Endothelial cell of hepatic sinusoid (primary cell): ENCODE results near the gene ZBED1.
"Not testable (repeated sequence)": the region's sequence is repeated elsewhere in the genome, so short reads cannot be mapped to it uniquely, and the experiment has no call there.

Source experiments
- in situ Hi-C: cut with HindIII; loops from 2 replicates; pipeline ENCODE4 v1.10.0; 2017; ENCODE audit warnings: low sequenced_read_pairs

The ZBED1 gene

GRCh38 chrX:2498781-2499302 lies 1.9 kb downstream of the ZBED1 start:
- in situ Hi-C loops: loop anchor here (5.0 kb wide), 2 partner anchors 37 to 77 kb away; no protein-coding TSS in a partner anchor

DNA sequence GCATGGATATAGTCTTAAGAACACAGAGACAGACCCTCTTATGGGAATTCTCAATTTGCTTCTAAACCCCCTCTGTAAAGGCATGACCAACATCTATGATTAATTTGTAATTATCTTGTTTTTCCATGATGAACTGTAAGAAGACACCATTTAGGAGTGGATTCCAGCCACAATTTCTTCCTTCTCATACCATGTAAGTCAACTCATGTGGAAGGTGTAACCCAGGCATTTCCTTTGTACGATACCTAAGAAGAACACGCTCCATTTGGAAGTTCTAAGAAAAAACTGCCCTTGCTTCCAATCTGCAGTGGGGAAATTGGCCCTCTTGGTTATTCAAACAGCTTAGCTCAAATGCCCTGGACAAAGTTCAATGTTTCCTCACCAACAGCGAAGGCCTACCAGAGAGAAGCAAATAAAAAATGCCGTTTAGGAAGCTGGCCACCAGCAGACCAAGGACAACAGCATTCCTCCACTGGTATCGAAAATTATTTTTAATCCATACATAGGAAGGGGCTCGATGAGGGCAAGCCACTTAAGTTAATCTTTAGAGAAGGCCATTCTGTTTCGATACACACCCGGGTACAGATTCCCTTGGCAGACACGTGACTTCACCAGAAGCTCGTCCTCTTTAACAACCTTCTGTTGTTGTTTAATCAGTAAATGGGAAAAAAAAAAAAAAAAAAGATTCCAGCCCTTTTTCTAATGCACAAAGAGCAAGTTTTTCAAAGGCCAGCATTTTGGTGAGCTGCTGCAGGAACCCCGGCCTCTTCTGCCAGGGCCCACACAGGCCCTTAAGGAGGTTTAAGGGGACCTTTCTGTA lies 2.6 kb downstream of the ZBED1 start:
- in situ Hi-C loops: loop anchor here (5.0 kb wide), 2 partner anchors 36 to 76 kb away; no protein-coding TSS in a partner anchor

DNA sequence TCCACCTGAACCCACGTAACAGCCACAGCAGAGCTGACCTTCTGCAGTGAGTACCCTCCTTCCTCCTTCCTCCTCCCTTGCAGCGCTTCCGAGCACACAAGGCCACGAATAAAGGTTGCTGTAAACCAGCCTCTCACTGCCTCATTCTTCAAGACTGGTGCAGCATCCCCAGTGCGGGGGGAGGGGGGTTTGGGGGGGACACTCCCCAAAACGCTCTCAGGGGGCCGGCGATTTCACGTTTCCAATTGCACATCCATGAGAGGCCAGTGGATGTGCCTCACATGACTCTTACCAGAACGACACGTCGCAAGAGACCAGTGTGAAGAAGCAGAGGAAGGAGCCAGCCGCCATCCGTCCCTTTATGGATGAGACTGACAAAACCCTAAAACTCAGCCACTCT lies 5.2 kb downstream of the ZBED1 start:
- in situ Hi-C loops: loop anchor here (5.0 kb wide), 2 partner anchors 33 to 73 kb away; no protein-coding TSS in a partner anchor

DNA sequence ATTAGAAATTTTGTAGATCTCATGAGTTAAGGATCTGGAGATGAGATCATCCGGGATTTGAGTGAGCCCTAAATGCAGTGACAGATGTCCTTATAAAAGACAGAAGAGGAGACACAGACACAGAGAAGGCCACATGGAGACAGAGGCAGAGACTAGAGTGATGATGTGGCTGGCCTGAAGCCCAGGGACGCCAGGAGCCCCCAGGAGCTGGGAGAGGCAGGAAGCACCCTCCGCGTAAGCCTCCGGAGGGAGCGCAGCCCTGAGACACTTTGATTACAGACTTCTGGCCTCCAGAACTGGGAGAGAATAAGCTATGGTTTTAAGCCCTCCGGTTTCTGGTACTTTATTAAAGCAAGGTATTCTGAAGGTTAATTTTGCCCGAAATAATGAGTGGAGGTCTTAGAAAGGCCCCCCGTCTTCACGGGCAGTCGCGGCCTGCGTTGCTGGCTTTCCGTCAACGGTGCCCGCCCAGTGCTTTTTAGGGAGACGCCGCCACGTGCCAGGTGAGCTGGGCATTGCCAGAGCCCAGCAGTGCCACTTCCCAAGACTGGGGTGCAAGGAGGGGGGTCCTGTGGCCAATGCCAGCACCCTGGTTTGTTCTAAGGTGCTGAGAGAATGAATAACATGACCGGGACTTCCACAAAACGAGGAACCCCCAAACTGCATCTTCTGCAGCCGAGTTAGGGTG lies 8.1 kb downstream of the ZBED1 start:
- in situ Hi-C loops: no loop called here

DNA sequence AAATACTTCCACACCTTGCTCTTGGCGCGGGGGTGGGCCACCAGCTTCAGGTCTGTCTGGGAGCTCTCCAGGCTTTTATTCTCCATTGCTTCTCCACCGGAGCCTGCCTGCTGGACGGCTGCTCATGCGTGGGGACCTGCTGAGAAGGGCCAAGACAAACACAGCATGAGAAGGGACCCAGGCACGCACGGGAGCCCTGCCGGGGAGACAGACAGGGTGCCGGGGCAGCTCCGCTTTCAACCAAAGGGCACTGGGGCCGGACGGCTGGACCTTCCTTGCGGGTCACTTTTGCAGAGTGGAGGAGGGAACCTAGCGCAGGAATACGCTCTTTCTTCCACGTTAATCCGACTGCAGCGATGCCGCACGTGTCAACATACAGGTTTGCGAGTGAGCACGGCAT lies 10.1 kb downstream of the ZBED1 start:
- in situ Hi-C loops: no loop called here

- in situ Hi-C loops: no loop called here
These were observed 11.0 kb downstream of the ZBED1 start for GRCh38 chrX:2489446-2490445.

DNA sequence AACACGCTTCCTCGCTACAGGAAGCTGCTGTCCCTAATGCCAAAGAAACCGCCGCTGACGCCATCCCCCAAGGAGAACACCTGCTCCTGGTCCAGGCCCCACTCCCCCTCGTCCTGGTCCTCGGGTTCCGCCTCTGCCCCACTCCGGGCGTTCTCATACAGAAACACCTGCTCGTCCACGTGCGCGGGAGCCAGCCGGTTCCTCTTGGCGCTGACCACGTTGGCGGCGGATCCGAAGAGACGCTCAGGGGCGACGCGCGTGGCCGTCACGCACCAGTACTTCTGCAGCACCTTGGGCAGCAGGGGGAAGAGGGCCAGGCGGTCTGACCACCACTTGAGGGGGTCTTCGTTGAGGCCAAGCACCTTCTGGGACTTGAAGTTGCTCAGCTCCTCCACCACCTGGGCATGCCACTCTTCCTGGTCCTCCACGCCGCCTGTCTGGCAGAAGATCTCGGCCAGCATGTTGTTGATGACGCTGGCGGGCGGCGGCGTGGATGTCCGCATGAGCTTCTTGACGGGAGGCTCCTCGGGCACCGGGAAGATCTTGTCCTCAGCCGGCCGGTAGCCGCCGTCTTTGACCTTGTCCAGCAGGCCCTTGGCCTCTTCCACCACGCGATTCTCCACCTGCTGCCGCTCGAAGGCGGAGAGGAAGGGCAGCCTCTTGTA lies 12.0 kb downstream of the ZBED1 start:
- in situ Hi-C loops: no loop called here

DNA sequence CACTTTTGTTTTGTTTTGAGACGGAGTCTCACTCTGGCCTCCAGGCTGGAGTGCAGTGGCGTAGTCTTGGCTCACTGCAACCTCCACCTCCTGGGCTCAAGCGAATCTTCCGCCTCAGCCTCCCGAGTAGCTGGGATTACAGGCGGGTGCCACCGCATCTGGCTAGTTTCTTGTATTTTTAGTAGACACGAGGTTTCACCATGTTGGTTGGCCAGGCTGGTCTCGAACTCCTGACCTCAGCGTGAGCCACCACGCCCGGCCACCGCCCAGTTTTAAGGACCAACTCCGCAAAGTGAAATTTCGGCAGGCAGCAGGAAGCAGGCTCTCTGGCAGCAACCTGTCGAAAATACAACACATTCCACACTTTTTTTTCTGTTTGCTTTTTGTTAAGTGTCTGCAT lies 13.4 kb downstream of the ZBED1 start:
- in situ Hi-C loops: no loop called here

DNA sequence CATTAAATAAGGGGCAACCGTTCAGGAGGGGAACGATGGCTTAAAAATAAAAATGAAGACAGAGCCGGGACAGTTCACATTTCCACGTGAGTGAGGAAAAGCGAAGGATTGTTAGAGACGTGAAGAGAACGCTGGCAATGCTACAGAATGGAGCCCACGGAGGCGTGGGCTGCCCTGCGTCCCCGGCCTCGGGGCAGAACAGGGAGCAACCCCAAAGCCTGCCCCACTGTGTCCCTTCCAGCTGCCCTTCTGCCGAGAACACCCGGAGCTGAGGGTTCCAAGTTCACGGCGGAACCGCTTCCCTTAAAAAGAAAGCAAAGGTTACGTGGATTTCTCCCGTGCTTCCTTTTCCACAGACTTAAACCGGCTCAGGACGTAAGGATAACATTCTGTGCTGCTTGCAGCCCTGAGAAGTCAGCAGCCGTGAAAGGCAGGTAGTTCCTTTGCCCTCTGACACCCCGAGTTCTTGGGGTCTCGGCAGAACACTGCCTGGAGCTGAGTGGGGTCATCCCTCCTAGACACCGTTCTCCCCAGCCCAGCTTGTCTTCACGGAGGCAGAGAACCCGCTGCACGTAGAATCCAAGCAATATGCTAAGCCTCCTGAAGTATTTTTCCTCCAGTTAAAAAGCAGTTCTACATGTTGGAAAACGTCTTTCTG lies 14.2 kb downstream of the ZBED1 start:
- in situ Hi-C loops: no loop called here

DNA sequence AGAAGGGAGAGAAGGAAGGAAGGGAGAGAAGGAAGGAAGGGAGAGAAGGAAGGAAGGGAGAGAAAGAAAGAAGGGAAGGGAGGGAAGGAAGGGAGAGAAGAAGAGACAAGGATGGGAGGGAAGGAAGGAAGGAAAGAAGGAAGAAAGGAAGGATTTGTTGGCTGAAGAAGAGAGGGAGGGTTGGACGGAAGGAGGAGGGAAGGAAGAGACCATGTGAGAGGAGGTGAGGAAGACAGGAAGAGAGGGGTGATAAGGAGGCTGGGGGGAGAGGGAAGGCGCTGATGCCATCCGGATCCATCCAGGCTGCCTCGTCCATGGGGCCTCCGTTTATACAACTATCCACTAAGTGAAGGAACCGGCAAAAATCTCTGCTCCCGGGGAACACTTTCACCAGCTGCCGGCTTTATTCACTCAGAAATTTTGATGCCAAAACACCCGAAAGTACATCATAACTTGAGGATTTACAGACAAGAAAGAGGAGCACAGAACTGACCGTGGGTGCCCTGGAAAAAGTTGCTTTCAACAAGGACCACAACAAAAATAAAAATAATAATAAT lies 14.9 kb downstream of the ZBED1 start:
- in situ Hi-C loops: no loop called here

- in situ Hi-C loops: no loop called here
These were observed 15.8 kb downstream of the ZBED1 start for GRCh38 chrX:2484721-2485648.

DNA sequence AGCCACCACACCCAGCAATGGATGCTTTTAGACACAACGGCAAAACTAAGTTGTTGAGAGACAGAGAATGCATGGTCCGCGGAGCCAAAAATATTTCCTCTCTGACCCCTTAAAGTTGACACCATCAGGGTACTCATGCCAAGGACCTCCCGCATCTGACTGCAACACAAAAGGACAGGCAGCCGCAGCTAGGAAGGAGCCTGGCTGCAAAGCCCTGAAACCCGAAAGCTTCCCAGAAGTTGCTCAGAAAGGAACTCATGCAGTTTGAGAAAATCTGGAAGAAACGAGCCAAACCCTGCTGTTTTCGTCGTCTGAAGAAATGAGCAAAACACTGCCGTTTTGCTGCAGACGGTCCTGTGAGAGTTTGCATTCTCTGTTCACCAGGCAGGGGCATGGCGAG lies 16.5 kb downstream of the ZBED1 start:
- in situ Hi-C loops: no loop called here

DNA sequence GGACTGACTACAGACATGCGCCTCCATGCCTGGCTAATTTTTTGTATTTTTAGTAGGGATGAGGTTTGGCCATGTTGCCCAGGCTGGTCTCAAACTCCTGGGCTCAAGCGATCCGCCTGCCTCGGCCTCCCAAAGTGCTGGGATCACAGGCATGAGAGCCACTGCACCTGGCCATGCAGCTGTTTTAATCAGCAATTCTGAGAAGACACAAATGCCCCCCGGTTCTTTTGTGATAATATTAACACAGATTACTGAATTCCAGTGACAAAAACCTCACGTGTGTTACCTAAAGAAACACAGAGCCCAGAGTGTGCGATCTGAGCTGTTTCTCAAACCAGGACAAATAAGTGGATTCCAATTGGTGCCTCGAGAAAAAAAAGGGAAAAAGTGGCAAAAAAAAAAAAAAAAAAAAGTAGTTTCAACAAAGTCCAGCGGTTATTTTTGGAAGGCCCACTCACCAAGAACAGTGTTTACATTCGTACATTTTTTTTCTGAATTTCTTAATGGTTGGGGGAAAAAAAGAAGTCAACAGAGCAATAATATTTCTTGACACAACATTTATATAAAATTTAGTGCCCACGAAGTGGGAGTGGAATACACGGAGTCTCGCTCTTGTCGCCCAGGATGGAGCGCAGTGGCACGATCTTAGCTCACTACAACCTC lies 17.2 kb downstream of the ZBED1 start:
- in situ Hi-C loops: no loop called here

DNA sequence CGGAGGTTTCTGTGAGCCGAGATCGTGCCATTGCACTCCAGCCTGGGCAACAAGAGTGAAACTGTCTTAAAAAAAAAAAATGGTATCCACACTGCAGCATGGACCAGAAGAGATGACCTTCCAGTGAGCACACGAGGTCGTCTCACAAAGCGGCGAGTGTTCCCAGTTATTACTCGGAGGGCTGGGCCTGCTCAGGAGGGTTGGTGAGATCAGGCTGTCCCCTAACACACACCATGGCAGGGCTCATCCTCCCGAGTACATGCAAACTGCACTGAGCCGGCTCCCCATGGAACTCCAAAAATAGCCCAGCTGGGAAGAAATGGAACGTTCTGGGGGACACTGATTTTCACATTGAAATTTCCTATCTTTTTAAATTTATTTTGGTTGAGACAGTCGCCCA lies 19.2 kb downstream of the ZBED1 start:
- in situ Hi-C loops: not testable (repeated sequence)

DNA sequence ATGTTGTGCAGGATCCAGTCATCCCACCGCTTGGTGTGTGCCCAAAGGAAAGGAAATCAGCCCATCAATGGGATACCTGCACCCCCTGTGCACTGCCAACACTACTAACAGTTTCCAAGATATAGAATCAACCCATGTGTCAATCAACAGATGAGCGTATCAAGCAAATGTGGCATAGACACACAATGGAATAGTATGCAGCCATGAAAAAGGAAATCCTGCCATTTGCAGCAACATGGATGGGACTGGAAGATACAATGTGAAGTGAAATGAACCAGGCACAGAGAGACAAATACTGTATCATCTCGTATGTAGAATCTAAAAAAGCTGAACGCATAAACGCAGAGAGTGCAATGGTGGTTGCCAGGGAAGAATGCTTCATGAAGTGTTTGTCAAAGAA lies 20.8 kb downstream of the ZBED1 start:
- in situ Hi-C loops: not testable (repeated sequence)

DNA sequence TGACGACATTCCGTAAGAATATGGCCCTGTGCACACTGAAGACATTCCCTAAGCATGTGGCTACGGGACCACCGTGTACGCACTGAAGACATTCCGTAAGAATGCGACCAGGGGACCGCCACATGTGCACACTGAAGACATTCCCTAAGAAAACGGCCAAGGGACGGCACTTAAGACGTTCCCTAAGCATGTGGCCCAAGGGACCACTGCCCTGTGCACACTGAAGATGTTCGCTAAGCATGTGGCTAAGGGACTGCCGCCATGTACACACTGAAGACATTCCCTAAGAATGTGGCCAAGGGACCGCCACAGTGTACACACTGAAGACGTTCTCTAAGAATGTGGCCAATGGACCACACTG lies 21.4 kb downstream of the ZBED1 start:
- in situ Hi-C loops: no loop called here

GRCh38 chrX:2478546-2479419 lies 22.0 kb downstream of the ZBED1 start:
- in situ Hi-C loops: no loop called here
